Lower lobe of right lung (tissue), 2 donors: Measurements from ENCODE around the gene FBXO30. TPM values are rescaled to one million over a fixed set of nuclear protein-coding genes. Genes with fewer than 3 reads are reported as not detected.

ENCODE experiments used
- ATAC-seq, 2 donors: fragments of 200-7000 bp; cut with Tn5 transposase; one replicate each; pipeline ENCODE4 v1.9.1; 2020 to 2022; ENCODE audit warnings: mild to moderate bottlenecking in 2 of 2, moderate library complexity in 2 of 2
- DNase-seq: peaks from one replicate; pipeline ENCODE4 v3.0.0-alpha.2; 2020
- H3K27ac ChIP-seq: fragments of 200-600 bp; one replicate; pipeline ENCODE4 v1.8.0; 2022
- H3K27me3 ChIP-seq: fragments of 200-600 bp; one replicate; pipeline ENCODE4 v1.8.0; 2022; ENCODE audit warnings: low read depth
- H3K36me3 ChIP-seq: fragments of 200-600 bp; one replicate; pipeline ENCODE4 v1.8.0; 2022; ENCODE audit warnings: mild to moderate bottlenecking
- H3K4me1 ChIP-seq: fragments of 200-600 bp; one replicate; pipeline ENCODE4 v1.8.0; 2022
- H3K4me3 ChIP-seq: fragments of 200-600 bp; one replicate; pipeline ENCODE4 v1.8.0; 2022; ENCODE audit warnings: mild to moderate bottlenecking
- H3K9me3 ChIP-seq: fragments of 200-600 bp; one replicate; pipeline ENCODE4 v1.8.0; 2022
- intact Hi-C: fragments of 100-400 bp; cut with DNase I; formaldehyde crosslinking; loops from one replicate; pipeline ENCODE4 v1.11.0; 2022
- total RNA-seq: library from RNA; stranded (reverse); fragmentation: NEBNext Ultra II Directional; extraction: Animal tissue kit (Norgen Biotek cat#: 25700); gene quantifications from one replicate; pipeline ENCODE4 v1.2.1, GENCODE V29; 2021
- TF ChIP-seq, protein P1 (sequence below): fragments of 200-600 bp; IDR thresholded peaks from one replicate; pipeline ENCODE4 v1.8.0; 2022; ENCODE audit warnings: antibody characterized with exemption, mild to moderate bottlenecking
- donor health status: DM: no; HTN: yes; CAD: no; lungs with severe emphysema.

FBXO30 gene
- total RNA-seq, 1 donor from 2014 or later = 9.0 TPM

GRCh38 chr6:145839653-145840052, 25.1 kb upstream of the FBXO30 start:
- DNase-seq = no peak

DNA sequence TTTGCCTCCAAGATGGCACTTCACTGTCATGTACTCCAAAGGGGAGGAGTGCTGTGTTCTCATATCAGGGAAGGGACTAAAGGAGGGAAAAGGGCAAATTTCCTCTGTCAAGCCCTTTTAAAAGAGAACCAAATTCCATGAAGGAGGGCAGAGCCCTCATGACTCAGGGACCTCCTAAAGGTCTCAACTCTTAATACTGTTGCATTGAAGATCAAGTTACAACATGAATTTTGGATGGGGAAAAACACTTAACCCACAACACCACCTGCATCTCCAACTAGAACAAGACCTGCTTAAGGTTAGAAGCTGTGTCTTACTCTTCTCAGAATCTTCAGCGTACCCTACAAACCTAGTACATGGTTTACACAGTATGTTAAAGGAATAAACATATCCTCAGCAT, 23.7 kb upstream of the FBXO30 start:
- TF ChIP-seq, protein P1, sequence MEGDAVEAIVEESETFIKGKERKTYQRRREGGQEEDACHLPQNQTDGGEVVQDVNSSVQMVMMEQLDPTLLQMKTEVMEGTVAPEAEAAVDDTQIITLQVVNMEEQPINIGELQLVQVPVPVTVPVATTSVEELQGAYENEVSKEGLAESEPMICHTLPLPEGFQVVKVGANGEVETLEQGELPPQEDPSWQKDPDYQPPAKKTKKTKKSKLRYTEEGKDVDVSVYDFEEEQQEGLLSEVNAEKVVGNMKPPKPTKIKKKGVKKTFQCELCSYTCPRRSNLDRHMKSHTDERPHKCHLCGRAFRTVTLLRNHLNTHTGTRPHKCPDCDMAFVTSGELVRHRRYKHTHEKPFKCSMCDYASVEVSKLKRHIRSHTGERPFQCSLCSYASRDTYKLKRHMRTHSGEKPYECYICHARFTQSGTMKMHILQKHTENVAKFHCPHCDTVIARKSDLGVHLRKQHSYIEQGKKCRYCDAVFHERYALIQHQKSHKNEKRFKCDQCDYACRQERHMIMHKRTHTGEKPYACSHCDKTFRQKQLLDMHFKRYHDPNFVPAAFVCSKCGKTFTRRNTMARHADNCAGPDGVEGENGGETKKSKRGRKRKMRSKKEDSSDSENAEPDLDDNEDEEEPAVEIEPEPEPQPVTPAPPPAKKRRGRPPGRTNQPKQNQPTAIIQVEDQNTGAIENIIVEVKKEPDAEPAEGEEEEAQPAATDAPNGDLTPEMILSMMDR = no peak
- intact Hi-C loops = no loop called here

More at GRCh38 chr6:145839653-145840052, 25.1 kb upstream of the FBXO30 start:
- no peak for ATAC-seq
- no peaks in the 10 kb centered on the region for H3K36me3 ChIP-seq
- peaks cover 10% of the 10 kb centered on the region for H3K4me1 ChIP-seq
- H3K9me3 ChIP-seq = no peaks in the 10 kb centered on the region
- no peaks in the 10 kb centered on the region for H3K27me3 ChIP-seq
- intact Hi-C loops = no loop called here
- H3K27ac ChIP-seq = no peak overlapping the region
- TF ChIP-seq, protein P1 = no peak
- no peak overlapping the region for H3K4me3 ChIP-seq

GRCh38 chr6:145836772-145837171, 22.2 kb upstream of the FBXO30 start:
- Histone ChIP-seq H3K4me1 (no peaks in the 10 kb centered on the region), H3K27ac (no peak overlapping the region), H3K9me3 (no peaks in the 10 kb centered on the region), H3K36me3 (no peaks in the 10 kb centered on the region), H3K4me3 (no peak overlapping the region), H3K27me3 (no peaks in the 10 kb centered on the region)
- TF ChIP-seq, protein P1 = no peak
- no peak for DNase-seq
- no peak for ATAC-seq
- intact Hi-C loops = no loop called here

More for the DNA sequence above, 23.7 kb upstream of the FBXO30 start:
- no peaks in the 10 kb centered on the region for H3K27me3 ChIP-seq
- no peak overlapping the region for H3K4me3 ChIP-seq
- H3K27ac ChIP-seq = no peak overlapping the region
- DNase-seq (no peak), ATAC-seq (no peak)
- no peaks in the 10 kb centered on the region for H3K9me3 ChIP-seq
- no peaks in the 10 kb centered on the region for H3K36me3 ChIP-seq
- peaks cover 10% of the 10 kb centered on the region for H3K4me1 ChIP-seq

DNA sequence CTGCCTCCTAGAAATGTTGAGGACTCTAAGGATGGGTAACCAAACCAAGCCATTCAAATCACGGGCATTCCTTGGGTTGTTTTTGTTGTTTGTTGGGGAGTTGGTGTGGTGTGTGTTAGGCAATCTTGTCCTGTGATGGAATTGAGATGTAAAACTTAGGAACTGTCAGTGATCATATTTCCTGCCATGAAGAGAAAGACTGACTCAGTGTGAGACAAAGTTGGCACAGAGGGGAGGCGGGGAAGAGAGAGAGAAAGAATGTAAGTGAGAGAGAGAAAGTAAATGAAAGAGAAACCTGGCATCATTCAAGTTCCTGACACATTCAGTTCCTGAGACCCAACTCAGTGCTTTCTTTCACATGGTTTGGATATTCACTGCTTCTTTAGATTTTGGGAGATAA, 21.6 kb upstream of the FBXO30 start:
- ATAC-seq (no peak), DNase-seq (no peak)
- intact Hi-C loops = no loop called here
- no peaks in the 10 kb centered on the region for H3K27me3 ChIP-seq
- no peak overlapping the region for H3K27ac ChIP-seq
- no peak overlapping the region for H3K4me3 ChIP-seq
- no peaks in the 10 kb centered on the region for H3K4me1 ChIP-seq
- H3K36me3 ChIP-seq = no peaks in the 10 kb centered on the region
- no peaks in the 10 kb centered on the region for H3K9me3 ChIP-seq
- TF ChIP-seq, protein P1 = no peak

- no peaks in the 10 kb centered on the region for H3K36me3 ChIP-seq
- no peak for DNase-seq
- TF ChIP-seq, protein P1 = no peak
- ATAC-seq = no peak
- no peak overlapping the region for H3K4me3 ChIP-seq
- no peaks in the 10 kb centered on the region for H3K27me3 ChIP-seq
- intact Hi-C loops = no loop called here
- H3K4me1 ChIP-seq = no peaks in the 10 kb centered on the region
- no peaks in the 10 kb centered on the region for H3K9me3 ChIP-seq
- no peak overlapping the region for H3K27ac ChIP-seq
These were observed 16.0 kb upstream of the FBXO30 start for GRCh38 chr6:145830612-145831011.

DNA sequence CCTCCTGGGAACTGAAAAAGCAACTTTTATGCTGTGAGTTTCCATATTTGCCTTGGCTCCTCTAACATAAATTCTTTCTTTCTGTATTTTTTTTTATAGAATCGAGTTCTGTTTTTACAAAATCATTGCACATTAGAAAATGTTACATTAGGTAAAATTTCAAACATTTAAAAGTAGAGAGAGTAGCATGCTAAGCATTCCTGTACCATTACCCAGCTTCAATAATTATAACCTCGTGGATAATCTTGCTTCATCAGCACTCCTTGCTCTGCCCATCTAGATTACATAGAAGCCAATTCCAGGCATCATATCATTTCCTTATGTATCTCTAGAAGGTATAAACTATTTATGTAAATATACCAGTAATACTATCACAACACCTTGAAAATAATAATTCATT, 15.4 kb upstream of the FBXO30 start:
- ATAC-seq = no peak
- no peak overlapping the region for H3K27ac ChIP-seq
- H3K4me1 ChIP-seq = no peaks in the 10 kb centered on the region
- DNase-seq = no peak
- no peaks in the 10 kb centered on the region for H3K27me3 ChIP-seq
- H3K9me3 ChIP-seq = no peaks in the 10 kb centered on the region
- no peaks in the 10 kb centered on the region for H3K36me3 ChIP-seq
- intact Hi-C loops = no loop called here
- no peak overlapping the region for H3K4me3 ChIP-seq
- TF ChIP-seq, protein P1 = no peak
